Pancreas (tissue), 10 donors: ENCODE data around the gene CDKN1C. TPM values are rescaled to one million over a fixed set of nuclear protein-coding genes. Genes with fewer than 3 reads are reported as not detected.

Experiments
- ATAC-seq, 4 donors: fragments of 200-7000 bp; cut with Tn5 transposase; one replicate each; pipeline versions ENCODE4 v1.8.0 to v1.9.1; 2020; ENCODE audit warnings: mild to moderate bottlenecking in 4 of 4, moderate library complexity in 4 of 4
- DNase-seq, 6 donors: peaks; one replicate each; pipeline ENCODE4 v3.0.0-alpha.2; 2020
- FAIRE-seq: peaks from 2 replicates; lab custom pipeline; 2012; peaks lifted over from hg19 to GRCh38; lab: Jason Lieb, UNC
- H3K27ac ChIP-seq, 4 donors: fragments of 200-600 bp; sonication (generic); 1 replicate in 3 of 4; 2 replicates in 1 of 4; pipeline versions ENCODE4 v1.5.0 to v1.8.0; 2020
- H3K27me3 ChIP-seq, 4 donors: fragments of 200-600 bp; one replicate each; pipeline ENCODE4 v1.8.0; 2021
- H3K36me3 ChIP-seq, 3 donors: fragments of 200-600 bp; sonication (generic) in 1 of 3; one replicate each; pipeline versions ENCODE4 v1.5.0 to v1.8.0; 2020 to 2021
- H3K4me1 ChIP-seq, 3 donors: fragments of 200-600 bp; one replicate each; pipeline ENCODE4 v1.8.0; 2021
- H3K4me3 ChIP-seq, 4 donors: fragments of 200-600 bp; sonication (generic) in 2 of 4; one replicate each; pipeline versions ENCODE4 v1.5.0 to v1.8.0; 2020 to 2021
- H3K9me3 ChIP-seq, 4 donors: fragments of 200-600 bp; one replicate each; pipeline ENCODE4 v1.8.0; 2021
- WGBS, 2 donors: extraction: QIAGEN DNeasy Blood & Tissue Kit; methylation state at CpG; one replicate each; pipeline ENCODE4 v1.1.7; 2013; 5-methylcytosine and 5-hydroxymethylcytosine counted together
- intact Hi-C, 3 donors: fragments of 100-400 bp; cut with DNase I; formaldehyde crosslinking; loops; one replicate each; pipeline versions ENCODE4 v1.11.1 to v1.14.2; 2022
- polyA plus RNA-seq, 2 donors: library from polyadenylated mRNA; stranded (reverse); fragments of 200-250 nt; gene quantifications; one replicate each; pipeline ENCODE4 v1.2.3, GENCODE V29; 2013
- total RNA-seq, 6 donors: library from RNA; stranded (reverse); fragmentation: NEBNext Ultra II Directional in 4 of 6; extraction: Animal tissue kit (Norgen Biotek cat#: 25700) in 4 of 6; gene quantifications; one replicate each; pipeline versions ENCODE4 v1.2.1 to v1.2.4, GENCODE V29; 2021 to 2023
- TF ChIP-seq, protein P1 (sequence below), 4 donors: fragments of 200-600 bp; sonication (generic) in 3 of 4; IDR thresholded peaks; one replicate each; pipeline versions ENCODE4 v1.5.0 to v1.8.0; 2021; ENCODE audit warnings: antibody characterized with exemption in 4 of 4
- donor health status: healthy with polysubstance abuse.
- donor health status: DM: no; HTN: no; CAD: no; lungs with moderate emphysema.
- donor health status: DM: no; HTN: no; CAD: no.
- donor health status: control.
- donor health status: control.
- donor health status: Bipolar disorder and iron deficiency.
- donor health status: DM: yes; HTN: yes; CAD: no.
- donor health status: DM: no; HTN: no; CAD: no.
- donor health status: DM: no; HTN: no; CAD: no.
- donor health status: DM: yes; HTN: yes; CAD: no.

CDKN1C gene
- total and polyA plus RNA-seq, 8 donors, result 9.2 to 71.4 (median 20.0) TPM

DNA sequence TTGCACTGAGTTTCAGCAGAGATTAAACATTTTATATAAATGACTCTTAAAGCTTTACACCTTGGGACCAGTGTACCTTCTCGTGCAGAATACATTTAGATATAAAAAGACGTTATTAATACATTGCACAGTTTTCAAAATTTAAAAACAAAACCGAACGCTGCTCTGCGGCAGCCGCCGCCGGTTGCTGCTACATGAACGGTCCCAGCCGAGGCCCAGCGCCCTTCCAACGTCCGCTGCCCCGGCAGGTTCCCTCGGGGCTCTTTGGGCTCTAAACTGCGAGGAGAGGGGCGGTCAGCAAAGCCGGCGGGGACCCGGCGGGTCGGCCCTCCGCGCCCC is 2.0 kb downstream of the CDKN1C start:
- H3K4me3 ChIP-seq, result peak overlapping the region; percentile 26 to 75 (median 54)
- no peaks in the 10 kb centered on the region for H3K4me1 ChIP-seq
- no peaks in the 10 kb centered on the region for H3K27me3 ChIP-seq
- TF ChIP-seq, protein P1, sequence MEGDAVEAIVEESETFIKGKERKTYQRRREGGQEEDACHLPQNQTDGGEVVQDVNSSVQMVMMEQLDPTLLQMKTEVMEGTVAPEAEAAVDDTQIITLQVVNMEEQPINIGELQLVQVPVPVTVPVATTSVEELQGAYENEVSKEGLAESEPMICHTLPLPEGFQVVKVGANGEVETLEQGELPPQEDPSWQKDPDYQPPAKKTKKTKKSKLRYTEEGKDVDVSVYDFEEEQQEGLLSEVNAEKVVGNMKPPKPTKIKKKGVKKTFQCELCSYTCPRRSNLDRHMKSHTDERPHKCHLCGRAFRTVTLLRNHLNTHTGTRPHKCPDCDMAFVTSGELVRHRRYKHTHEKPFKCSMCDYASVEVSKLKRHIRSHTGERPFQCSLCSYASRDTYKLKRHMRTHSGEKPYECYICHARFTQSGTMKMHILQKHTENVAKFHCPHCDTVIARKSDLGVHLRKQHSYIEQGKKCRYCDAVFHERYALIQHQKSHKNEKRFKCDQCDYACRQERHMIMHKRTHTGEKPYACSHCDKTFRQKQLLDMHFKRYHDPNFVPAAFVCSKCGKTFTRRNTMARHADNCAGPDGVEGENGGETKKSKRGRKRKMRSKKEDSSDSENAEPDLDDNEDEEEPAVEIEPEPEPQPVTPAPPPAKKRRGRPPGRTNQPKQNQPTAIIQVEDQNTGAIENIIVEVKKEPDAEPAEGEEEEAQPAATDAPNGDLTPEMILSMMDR (IDR thresholded peaks at IDR 0.05), result no peak
- WGBS, 2 donors, result 38 to 39% methylated on average over 24 of the region's 24 CpGs
- intact Hi-C loops, result loop anchor here in 2 of 3 donors (10.0 kb wide), 1 partner anchor 189 kb away; the partner anchor contains the start of gene KCNQ1OT1 (in 2 of the 2)
- DNase-seq, result no peak
- no peak for FAIRE-seq
- no peaks in the 10 kb centered on the region for H3K36me3 ChIP-seq
- ATAC-seq, result no peak
- no peaks in the 10 kb centered on the region for H3K9me3 ChIP-seq
- H3K27ac ChIP-seq, result peak overlapping the region in 3 of 4 donors; percentile 28 to 49 (median 36)

DNA sequence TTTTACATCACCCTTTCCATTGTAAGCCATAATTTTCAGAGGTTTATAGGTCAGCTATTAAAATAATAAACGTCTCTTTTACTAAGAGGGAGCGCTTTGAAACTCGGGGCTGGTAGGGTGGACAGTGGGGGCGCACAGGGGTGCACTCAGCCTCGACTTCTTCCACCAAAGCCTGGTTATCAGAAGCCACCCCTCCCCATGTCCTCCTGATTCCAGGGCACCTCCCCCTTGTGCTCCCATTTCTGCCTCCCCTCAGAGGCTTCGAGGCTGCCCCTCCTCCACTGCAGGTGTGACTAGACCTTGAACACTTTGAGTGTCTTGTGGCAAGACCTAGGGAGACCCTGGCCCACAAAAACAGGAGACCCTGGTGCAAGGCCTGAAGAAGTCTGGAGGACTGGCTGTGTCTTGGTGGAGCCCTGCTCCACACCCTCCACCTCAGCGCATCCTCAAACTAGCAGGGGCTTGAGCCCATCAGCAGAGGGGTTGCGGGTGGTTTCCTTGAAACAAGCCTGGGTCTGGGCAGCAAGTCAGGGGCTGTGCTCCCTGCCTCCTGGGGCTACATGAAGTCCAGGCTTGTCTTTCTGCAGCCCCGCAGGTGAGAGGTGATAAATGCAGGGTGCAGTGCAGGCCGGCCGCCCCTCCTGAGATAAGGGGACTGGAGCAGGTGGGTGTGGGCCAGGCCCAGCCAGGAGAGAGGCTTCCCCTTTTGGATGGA is 3.0 kb downstream of the CDKN1C start:
- no peaks in the 10 kb centered on the region for H3K9me3 ChIP-seq
- no peaks in the 10 kb centered on the region for H3K4me1 ChIP-seq
- H3K27me3 ChIP-seq, result no peaks in the 10 kb centered on the region
- DNase-seq (peak in 2 of 6 donors; percentile 54 to 64), FAIRE-seq (no peak), ATAC-seq (no peak)
- H3K27ac ChIP-seq, result no peak overlapping the region
- H3K36me3 ChIP-seq, result no peaks in the 10 kb centered on the region
- H3K4me3 ChIP-seq, result peak overlapping the region in 2 of 4 donors; percentile 62 to 75
- WGBS, 2 donors, result 62% methylated on average over 11 of the region's 11 CpGs
- TF ChIP-seq, protein P1 (IDR thresholded peaks at IDR 0.05), result no peak
- intact Hi-C loops, result loop anchor here in 2 of 3 donors (10.0 kb wide), 1 partner anchor 188 kb away; the partner anchor contains the start of gene KCNQ1OT1 (in 2 of the 2)

GRCh38 chr11:2881981-2882375 is 3.6 kb downstream of the CDKN1C start:
- ATAC-seq (no peak), FAIRE-seq (no peak), DNase-seq (peak in 2 of 6 donors; percentile 54 to 59)
- Histone ChIP-seq H3K9me3 (no peaks in the 10 kb centered on the region), H3K4me3 (no peak overlapping the region), H3K36me3 (no peaks in the 10 kb centered on the region), H3K27ac (no peak overlapping the region), H3K4me1 (no peaks in the 10 kb centered on the region), H3K27me3 (no peaks in the 10 kb centered on the region)
- 66 to 74% methylated on average over 12 of the region's 12 CpGs for WGBS, 2 donors
- intact Hi-C loops, result loop anchor here in 2 of 3 donors (10.0 kb wide), 1 partner anchor 187 kb away; the partner anchor contains the start of gene KCNQ1OT1 (in 2 of the 2)
- TF ChIP-seq, protein P1 (IDR thresholded peaks at IDR 0.05), result no peak

DNA sequence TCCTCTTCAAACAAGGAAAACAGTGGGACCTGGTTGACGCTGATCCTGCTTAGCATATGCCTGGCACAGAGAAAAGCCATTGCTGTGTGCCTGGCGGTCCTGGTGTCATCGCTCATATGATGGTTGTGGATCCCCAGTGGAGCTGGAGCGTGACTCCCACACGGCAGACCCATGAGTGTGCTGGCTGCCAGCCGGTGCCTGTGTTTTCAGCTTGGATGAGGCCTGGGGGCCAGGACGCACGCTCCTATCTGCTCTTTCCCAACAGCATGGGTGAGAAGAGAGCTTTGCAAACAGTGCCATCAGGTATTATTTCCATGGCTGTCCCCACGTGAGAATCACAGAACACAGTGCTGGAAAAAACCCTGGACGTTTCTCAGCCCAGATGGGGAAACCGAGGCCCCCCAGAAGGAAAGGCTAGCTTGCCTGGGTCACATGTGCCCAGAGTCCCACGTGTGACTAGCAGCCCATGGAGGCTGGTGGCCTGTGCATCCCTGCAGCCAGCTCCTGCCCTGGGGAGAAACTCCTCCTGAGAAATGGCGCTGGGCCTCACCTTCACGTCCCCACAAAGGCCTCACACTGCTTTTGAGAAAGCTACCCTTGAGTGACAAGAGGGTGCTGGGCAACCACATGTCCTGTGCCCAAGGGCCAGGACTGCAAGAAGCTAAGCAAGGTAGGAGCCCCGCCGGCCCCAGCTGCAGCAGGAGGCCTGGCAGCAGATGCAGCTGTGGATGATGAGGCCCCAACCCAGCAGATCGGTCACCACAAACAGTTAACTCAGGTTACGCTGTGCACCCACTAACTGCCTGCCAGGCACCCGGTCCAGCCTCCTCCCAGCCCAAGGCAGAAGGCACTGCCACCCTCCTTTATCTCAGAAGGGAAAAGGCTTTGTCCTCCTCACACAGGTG is 4.2 kb downstream of the CDKN1C start:
- no peak for FAIRE-seq
- ATAC-seq, result no peak
- H3K4me3 ChIP-seq, result no peak overlapping the region
- H3K27me3 ChIP-seq, result no peaks in the 10 kb centered on the region
- DNase-seq, result peak in 1 of 6 donors; percentile 56
- WGBS, 2 donors, result 78% methylated on average over 19 of the region's 19 CpGs
- TF ChIP-seq, protein P1 (IDR thresholded peaks at IDR 0.05), result no peak
- H3K4me1 ChIP-seq, result no peaks in the 10 kb centered on the region
- intact Hi-C loops, result loop anchor here in 2 of 3 donors (10.0 kb wide), 1 partner anchor 187 kb away; the partner anchor contains the start of gene KCNQ1OT1 (in 2 of the 2)
- no peaks in the 10 kb centered on the region for H3K9me3 ChIP-seq
- no peaks in the 10 kb centered on the region for H3K36me3 ChIP-seq
- H3K27ac ChIP-seq, result no peak overlapping the region
